ENCODE measurements around the gene MAD1L1. TPM values are rescaled to one million over a fixed set of nuclear protein-coding genes. Genes with fewer than 3 reads are reported as not detected.

MAD1L1 gene
- total RNA-seq, 1 experiment from 2014 or later, result 50.8 TPM

DNA sequence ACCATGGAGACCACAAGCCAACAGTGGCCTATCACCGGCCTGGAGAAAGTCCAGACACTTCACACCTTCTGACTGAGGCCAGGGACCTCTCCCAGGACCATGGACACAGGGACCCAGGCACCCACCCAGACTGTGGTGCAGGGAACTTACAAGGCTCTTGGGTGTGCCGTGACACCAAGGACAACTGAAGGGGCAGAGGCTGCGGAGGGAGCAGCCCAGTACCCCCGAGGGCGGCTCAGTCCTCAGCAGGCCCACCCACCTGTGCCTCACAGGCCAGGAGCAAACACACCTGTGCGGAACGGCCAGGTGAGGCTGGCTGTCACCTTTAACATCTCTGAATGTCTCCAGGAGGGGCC is 182.3 kb downstream of the MAD1L1 start:
- Histone ChIP-seq H2AFZ (no peak overlapping the region), H3K27ac (no peak overlapping the region), H3K36me3 (ENCODE audit: low read depth) (no peaks in the 10 kb centered on the region), H3K9me2 (ENCODE audit: insufficient read depth) (no peaks in the 10 kb centered on the region), H3K4me3 (no peak overlapping the region), H3K4me1 (replicated peaks; ENCODE audit: insufficient read depth) (no peaks in the 10 kb centered on the region), H3K9me3 (ENCODE audit: insufficient read depth, low read depth) (no peaks in the 10 kb centered on the region), H3F3A (ENCODE audit: insufficient read depth, low read depth) (peaks cover 7% of the 10 kb centered on the region; the same call in 1 of the 2 replicates), H3K4me2 (no peak overlapping the region), H4K20me1 (ENCODE audit: insufficient read depth) (peaks cover 16% of the 10 kb centered on the region), H3K27me3 (ENCODE audit: insufficient read depth, low read depth) (no peaks in the 10 kb centered on the region), H3K79me2 (ENCODE audit: low read depth) (no peaks in the 10 kb centered on the region)
- no TSS peak for BruUV-seq (replicated peaks)
- intact Hi-C loops (cut with micrococcal nuclease; ENCODE audit: unreplicated experiment), result no loop called here
- CTCF ChIA-PET, result no interaction called here
- DNase-seq, result no peak
- TF ChIP-seq, protein P1, sequence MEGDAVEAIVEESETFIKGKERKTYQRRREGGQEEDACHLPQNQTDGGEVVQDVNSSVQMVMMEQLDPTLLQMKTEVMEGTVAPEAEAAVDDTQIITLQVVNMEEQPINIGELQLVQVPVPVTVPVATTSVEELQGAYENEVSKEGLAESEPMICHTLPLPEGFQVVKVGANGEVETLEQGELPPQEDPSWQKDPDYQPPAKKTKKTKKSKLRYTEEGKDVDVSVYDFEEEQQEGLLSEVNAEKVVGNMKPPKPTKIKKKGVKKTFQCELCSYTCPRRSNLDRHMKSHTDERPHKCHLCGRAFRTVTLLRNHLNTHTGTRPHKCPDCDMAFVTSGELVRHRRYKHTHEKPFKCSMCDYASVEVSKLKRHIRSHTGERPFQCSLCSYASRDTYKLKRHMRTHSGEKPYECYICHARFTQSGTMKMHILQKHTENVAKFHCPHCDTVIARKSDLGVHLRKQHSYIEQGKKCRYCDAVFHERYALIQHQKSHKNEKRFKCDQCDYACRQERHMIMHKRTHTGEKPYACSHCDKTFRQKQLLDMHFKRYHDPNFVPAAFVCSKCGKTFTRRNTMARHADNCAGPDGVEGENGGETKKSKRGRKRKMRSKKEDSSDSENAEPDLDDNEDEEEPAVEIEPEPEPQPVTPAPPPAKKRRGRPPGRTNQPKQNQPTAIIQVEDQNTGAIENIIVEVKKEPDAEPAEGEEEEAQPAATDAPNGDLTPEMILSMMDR (conservative IDR thresholded peaks at IDR 0.05), result no peak
- no peak for TF ChIP-seq EZH2 (IDR thresholded peaks at IDR 0.05; ENCODE audit: low read depth)
- POLR2A ChIA-PET (ENCODE audit: unreplicated experiment), result no interaction called here

DNA sequence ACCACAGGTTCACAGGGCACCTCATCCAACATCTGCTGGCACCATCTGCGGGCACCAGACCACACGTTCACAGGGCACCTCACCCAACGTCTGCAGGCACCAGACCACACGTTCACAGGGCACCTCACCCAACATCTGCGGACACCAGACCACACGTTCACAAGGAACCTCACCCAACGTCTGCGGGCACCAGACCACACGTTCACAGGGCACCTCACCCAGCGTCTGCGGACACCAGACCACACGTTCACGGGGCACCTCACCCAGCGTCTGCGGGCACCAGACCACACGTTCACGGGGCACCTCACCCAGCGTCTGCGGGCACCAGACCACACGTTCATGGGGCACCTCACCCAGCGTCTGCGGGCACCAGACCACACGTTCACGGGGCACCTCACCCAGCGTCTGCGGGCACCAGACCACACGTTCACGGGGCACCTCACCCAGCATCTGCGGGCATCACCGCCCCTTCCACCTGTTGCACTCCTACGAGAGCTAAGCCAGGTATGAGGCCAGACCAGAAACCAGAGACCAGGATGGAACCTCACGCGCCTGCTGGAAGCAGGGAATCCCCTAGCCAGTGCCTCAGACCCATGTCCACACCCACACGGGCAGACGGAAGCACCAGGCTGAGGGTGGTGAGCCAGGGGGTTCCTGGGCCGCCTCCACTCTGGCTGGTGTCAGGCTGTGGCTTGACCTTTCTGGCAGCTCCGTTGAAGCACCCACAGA is 182.8 kb downstream of the MAD1L1 start:
- no peak overlapping the region for H3K27ac ChIP-seq
- H3K9me3 ChIP-seq (ENCODE audit: insufficient read depth, low read depth), result no peaks in the 10 kb centered on the region
- no peak overlapping the region for H3K4me2 ChIP-seq
- H3K4me3 ChIP-seq, result no peak overlapping the region
- peaks cover 16% of the 10 kb centered on the region for H4K20me1 ChIP-seq (ENCODE audit: insufficient read depth)
- H3K36me3 ChIP-seq (ENCODE audit: low read depth), result no peaks in the 10 kb centered on the region
- POLR2A ChIA-PET (ENCODE audit: unreplicated experiment), result no interaction called here
- H2AFZ ChIP-seq, result no peak overlapping the region
- H3K4me1 ChIP-seq (replicated peaks; ENCODE audit: insufficient read depth), result no peaks in the 10 kb centered on the region
- no peaks in the 10 kb centered on the region for H3K9me2 ChIP-seq (ENCODE audit: insufficient read depth)
- CTCF ChIA-PET, result no interaction called here
- no peak for TF ChIP-seq EZH2 (IDR thresholded peaks at IDR 0.05; ENCODE audit: low read depth)
- TF ChIP-seq, protein P1 (conservative IDR thresholded peaks at IDR 0.05), result no peak
- no peak for DNase-seq
- BruUV-seq (replicated peaks), result no TSS peak
- intact Hi-C loops (cut with micrococcal nuclease; ENCODE audit: unreplicated experiment), result no loop called here
- H3K79me2 ChIP-seq (ENCODE audit: low read depth), result no peaks in the 10 kb centered on the region
- H3K27me3 ChIP-seq (ENCODE audit: insufficient read depth, low read depth), result no peaks in the 10 kb centered on the region
- peaks cover 7% of the 10 kb centered on the region; the same call in 1 of the 2 replicates for H3F3A ChIP-seq (ENCODE audit: insufficient read depth, low read depth)

DNA sequence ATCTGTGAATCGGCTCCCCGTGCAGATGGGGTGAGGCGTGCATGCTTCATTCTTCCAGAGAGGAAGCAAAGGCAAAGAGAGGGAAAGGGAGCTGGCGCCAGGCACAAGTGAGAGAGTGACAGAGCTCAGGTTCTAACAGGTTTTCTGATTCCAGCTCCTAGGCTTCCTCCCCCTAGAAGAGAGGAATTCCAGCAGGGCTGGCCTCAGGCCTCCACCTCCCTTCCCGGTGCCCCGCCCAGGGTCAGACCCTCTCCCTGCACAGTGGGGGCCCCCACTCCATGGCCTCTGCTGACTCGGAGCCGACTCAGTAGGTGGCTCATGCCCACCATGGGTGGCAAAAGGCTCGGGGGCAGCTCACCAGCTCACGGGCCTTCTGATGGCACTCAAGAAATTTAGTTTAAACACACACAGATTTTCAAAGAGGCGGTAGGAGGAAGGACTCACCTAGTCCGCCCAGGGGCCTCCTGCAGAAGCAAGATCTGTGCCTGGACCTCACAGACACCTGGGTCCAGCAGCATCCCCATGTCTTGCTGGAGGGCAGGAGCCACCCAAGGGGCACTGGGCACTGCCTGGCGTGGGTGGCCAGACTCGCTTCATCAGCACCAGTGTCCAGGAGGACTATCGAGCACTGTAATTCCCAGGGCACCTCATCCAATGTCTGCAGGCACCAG is 183.5 kb downstream of the MAD1L1 start:
- Histone ChIP-seq H3K4me2 (no peak overlapping the region), H3F3A (ENCODE audit: insufficient read depth, low read depth) (peaks cover 7% of the 10 kb centered on the region; the same call in 1 of the 2 replicates), H4K20me1 (ENCODE audit: insufficient read depth) (peaks cover 16% of the 10 kb centered on the region), H3K9me2 (ENCODE audit: insufficient read depth) (no peaks in the 10 kb centered on the region), H3K36me3 (ENCODE audit: low read depth) (no peaks in the 10 kb centered on the region), H3K4me3 (no peak overlapping the region), H3K27me3 (ENCODE audit: insufficient read depth, low read depth) (no peaks in the 10 kb centered on the region), H2AFZ (no peak overlapping the region), H3K79me2 (ENCODE audit: low read depth) (no peaks in the 10 kb centered on the region), H3K27ac (no peak overlapping the region), H3K4me1 (replicated peaks; ENCODE audit: insufficient read depth) (no peaks in the 10 kb centered on the region), H3K9me3 (ENCODE audit: insufficient read depth, low read depth) (no peaks in the 10 kb centered on the region)
- BruUV-seq (replicated peaks), result no TSS peak
- DNase-seq, result no peak
- intact Hi-C loops (cut with micrococcal nuclease; ENCODE audit: unreplicated experiment), result no loop called here
- no peak for TF ChIP-seq EZH2 (IDR thresholded peaks at IDR 0.05; ENCODE audit: low read depth)
- TF ChIP-seq, protein P1 (conservative IDR thresholded peaks at IDR 0.05), result no peak
- ChIA-PET CTCF (no interaction called here), POLR2A (ENCODE audit: unreplicated experiment) (interaction anchor here (0.6 kb wide), 1 partner anchor 79 kb away, joined by 4 read pairs; no protein-coding TSS in a partner anchor)

Data from PC-9 (cell line).